GM18907 (cell line): Measurements from ENCODE around the gene ZNF408.
"Not testable (repeated sequence)": the region's sequence is repeated elsewhere in the genome, so short reads cannot be mapped to it uniquely, and the experiment has no call there.

Experiments
- ATAC-seq: cut with Tn5 transposase; IDR thresholded peaks from one replicate; pipeline ENCODE4 v1.9.1; 2021; ENCODE audit warnings: mild to moderate bottlenecking, moderate library complexity; ENCODE audit not compliant: unreplicated experiment

The ZNF408 gene

GRCh38 chr11:46700241-46701077, at the start of gene ZNF408, which contains the start of gene ARHGAP1:
ZNF408 (plus strand) TSS chr11:46701031; CDS start chr11:46701048, 17 bp downstream.
ARHGAP1 (minus strand) TSS chr11:46700619; CDS start chr11:46696107, 4,512 bp downstream.
- peak; percentile 93 for ATAC-seq

DNA sequence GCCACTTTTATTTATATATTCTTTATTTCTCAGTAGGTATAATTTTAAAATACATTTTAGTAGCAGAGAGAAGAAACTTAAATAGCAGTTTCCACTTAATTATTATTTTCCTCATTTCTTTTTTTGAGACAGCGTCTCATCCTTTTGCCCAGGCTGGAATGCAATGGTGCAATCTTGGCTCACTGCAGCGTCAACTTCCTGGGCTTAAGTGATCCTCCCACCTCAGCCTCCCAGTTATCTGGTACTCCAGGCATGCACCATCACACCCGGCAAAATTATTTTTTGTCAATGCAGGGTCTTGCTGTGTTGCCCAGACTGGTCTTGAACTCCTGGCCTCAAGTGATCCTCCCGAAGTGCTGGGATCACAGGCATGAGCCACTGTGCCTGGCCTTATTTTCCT, 45.2 kb upstream of the ZNF408 start:
- no peak for ATAC-seq

- ATAC-seq = no peak
These were observed 43.6 kb upstream of the ZNF408 start for GRCh38 chr11:46657186-46657585.

DNA sequence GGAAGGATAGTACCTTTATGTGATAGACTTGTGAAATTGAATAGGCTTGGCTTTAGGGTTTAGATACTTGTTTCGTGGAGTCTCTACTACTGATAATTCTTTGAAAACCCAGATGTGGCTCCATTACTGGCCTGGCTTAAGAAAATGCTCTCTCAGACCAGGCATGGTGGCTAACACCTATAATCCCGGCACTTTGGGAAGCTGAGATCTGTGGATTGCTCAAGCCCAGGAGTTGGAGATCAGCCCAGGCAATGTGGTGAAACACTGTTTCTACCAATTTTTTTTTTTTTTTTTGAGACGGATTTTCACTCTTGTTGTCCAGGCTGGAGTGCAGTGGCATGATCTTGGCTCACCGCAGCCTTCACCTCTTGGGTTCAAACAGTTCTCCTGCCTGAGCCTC, 42.6 kb upstream of the ZNF408 start:
- no peak for ATAC-seq

- ATAC-seq = no peak
These were observed 40.9 kb upstream of the ZNF408 start for GRCh38 chr11:46659908-46660307.

DNA sequence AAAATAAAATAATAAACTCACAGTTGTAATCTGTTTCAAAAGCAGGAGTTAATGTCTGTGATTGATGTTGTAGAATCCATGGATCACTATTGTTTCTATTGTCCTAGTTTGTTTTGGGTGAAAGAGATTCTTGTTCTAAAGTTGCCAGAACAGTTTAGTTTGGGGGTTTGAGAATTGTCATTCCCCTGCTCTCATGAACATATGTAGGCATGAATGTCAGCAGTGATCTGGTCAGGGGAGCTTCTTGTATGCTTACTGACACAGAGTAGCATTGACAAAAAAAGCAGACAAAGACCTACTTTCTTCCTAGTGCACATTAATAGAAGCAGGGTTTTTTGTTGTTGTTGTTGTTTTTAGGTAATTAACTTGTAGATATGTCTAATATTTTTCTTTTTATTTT, 39.0 kb upstream of the ZNF408 start:
- ATAC-seq = no peak

DNA sequence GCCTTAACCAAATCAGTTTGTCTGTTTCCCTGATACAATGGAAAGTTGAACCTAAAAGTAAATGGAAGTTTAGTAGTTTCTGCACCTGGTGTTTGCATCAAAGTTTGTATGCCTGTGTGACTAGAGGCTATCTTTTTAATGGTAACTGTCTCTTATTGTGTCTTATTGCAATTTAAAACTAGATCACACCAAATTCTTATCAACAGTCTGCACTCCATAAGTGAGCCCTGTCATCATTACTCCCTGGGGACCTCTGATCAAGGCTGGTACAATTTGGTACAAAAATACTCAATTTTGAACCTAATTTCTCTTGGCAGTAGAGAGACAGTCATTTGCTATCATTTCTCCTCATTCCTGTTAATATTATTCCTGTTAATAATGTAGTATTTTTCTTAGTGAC, 38.5 kb upstream of the ZNF408 start:
- ATAC-seq = no peak

DNA sequence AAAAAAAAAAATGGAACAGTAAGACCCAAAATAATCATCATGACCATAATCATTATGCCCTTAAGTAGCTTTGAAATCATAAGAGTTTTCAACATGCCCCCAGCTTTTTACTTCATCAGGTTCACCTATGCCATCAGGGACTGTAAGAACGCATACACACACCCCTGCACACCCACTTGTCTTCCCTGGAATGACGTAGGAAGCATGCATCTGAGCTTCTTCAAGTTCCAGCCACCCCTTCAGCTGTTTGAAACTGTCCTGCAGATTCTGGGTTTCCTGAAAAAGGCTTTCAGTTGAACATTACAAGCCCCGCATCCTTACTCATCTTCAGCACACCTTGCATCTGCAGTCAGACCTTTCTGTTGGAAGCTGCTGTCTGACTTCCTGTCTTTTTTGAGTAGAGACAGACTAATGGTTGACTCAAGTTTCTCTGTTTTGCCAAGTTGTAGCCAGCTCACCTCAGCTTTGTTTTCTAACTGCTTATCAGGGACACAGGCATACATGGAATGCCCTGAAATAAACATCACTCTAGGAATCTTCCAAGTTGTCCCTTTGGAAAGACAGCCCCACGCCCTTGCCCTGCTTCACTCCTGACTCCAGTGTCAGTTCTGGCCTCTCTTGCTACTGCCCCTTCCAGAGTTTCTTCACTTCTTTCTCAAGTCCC, 37.4 kb upstream of the ZNF408 start:
- no peak for ATAC-seq

- no peak for ATAC-seq
These were observed 36.2 kb upstream of the ZNF408 start for GRCh38 chr11:46664612-46665011.

DNA sequence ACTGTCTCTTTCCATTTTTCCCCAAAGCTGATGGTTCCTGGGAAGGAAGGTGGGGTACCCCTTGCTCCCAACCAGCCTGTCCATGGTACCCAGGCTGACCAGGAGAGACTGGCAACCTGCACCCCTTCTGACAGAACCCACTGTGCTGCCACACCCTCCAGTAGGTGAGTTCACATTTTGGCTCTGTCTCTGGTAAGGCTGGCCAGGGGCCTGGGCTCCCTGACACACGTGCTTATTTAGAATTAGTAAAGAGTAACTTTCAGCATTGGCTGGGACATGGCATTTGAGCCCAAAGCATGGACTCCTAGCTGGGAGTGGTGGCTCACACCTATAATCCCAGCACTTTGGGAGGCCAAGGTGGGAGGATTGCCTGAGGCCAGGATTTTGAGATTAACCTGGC, 35.5 kb upstream of the ZNF408 start:
- ATAC-seq = no peak

DNA sequence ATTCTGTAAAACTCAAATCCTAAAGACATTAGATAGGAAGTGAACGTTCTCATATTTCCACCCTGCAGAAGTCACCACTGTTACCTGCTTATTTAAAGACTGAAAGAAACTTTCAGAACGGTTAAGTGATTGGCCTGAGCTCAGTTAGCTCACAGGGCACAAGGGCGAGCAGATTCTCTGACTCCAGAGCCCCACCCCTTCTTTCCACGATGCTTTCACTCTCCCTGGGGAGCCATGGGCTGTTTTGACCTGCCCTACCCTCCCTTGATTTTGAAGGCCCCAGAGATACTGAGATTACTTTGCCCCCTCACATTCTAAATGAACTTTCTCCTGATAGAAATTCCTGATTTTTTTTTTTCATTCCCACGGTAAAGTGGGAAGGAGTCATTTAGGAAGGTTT, 34.3 kb upstream of the ZNF408 start:
- no peak for ATAC-seq

GRCh38 chr11:46667043-46667481, 33.8 kb upstream of the ZNF408 start:
- ATAC-seq = no peak

DNA sequence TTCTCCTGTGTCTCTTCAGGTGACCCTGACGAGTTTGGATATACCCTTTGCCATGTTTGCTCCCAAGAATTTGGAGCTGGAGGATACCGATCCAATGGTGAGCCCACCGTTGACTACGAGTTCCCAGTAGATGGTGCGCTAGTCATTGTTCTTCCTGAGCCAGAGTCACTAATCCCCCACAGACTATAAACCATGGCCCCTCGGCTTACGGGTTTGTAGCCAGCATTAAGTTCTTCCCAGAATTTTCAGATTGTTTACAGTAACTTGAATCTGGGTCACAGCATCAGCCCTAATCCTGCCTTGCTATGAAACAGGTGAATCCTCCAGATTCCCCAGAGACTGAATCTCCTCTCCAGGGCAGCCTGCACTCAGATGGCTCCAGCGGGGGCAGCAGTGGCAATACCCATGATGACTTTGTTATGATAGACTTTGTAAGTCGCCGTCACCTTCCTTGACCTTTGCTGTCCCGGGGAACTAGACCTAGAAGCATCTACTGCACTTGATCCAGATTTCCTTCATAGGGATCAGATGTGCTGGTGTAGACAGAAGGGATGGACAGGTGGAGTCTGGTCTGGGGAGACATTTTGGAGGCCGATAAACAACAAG, 32.2 kb upstream of the ZNF408 start:
- no peak for ATAC-seq

GRCh38 chr11:46669711-46670139, 31.1 kb upstream of the ZNF408 start:
- ATAC-seq = no peak

DNA sequence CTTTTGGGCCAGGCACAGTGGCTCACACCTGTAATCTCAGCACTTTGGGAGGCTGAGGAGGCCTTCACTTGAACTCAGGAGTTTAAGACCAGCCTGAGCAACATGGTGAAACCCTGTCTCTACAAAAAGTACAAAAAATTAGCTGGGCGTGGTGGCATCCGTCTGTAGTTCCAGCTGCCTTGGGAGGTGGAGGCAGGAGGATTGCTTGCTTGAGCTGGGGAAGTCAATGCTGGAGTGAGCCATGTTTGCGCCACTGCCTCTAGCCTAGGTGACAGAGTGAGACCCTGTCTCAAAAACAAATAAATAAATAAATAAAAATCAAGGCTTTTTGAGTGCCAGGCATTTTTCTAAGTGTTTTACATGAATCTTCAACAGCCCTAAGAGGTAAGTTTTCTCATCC, 30.3 kb upstream of the ZNF408 start:
- not testable (repeated sequence) for ATAC-seq

GRCh38 chr11:46671958-46672315, 28.9 kb upstream of the ZNF408 start:
- ATAC-seq = no peak

- ATAC-seq = no peak
These were observed 28.4 kb upstream of the ZNF408 start for GRCh38 chr11:46672381-46672839.

DNA sequence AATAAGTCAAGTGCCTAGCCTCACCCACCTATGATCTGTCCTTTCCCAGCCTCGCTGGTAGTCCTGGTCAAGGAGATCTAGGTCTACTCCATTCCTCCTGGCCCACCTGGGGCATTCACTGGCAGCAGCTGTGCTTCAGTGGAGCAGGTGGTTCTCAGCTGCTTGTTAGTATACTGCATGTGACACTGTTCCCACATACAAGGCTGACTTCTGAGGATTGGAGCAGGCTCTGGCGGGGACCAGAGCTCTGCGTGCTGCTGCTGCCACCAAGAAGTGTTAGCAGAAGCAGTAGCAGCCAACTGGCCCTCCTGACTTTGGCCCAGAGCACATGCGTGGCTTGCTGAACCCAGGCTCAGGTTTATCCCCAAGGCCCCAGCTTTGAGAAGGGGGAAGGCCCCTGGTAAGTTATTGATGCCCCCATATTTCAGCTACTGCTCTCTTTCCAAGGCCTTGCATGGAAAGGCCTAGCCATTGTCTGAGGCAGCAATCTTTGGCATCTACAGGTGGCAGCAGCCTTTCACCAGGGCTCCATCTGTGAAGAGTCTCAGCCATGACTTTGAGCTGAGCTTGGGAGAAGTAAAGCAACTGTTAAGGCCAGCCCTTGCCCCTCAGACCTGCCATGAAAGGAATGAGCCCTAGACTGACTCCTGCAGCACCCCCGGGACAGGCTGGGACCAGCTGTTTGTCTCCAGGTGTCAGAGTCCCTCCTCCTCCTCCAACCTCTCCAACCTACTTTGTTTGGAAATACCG, 26.9 kb upstream of the ZNF408 start:
- no peak for ATAC-seq

DNA sequence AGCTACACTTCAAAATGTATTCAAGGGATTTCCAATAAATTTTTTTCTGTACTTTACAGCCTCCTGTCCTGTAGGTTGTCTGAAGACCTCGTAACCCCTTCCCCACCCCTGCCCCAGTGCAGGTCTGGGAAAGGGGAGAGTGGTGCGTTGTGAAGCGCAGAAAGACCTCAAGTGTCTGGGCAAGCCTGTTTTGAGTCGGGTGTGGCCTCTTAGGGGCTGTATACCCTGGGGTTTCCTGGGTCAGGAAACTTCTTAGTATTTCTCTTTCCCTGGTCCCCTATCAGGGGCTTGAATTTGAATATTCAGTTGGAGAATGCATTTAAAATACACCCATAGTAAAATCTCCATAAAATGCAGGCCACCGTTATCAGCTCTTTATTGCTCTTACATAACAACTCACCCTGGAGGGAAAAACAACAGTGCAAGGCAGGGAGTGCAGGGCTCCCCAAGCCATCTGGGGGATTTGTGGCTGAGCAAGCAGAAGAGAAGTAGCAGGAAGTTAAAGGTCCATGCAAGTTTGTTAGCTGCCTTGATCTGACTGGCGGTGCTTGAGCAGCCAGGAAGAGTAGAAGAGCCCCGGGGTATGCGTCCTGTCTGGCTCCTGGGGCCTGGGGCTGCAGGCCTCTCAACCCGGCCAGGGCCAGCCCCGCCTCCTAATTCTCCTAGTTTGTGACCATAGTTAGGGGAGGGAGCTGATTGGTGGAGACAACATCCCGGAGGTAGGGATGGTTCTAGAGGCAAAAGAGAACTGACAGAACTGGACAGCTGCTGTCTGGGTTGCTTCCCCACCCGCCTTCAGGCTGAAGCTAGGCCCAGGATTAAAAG, 26.2 kb upstream of the ZNF408 start:
- no peak for ATAC-seq

- no peak for ATAC-seq
These were observed 25.5 kb upstream of the ZNF408 start for GRCh38 chr11:46675288-46675851.
